Epithelial cell of esophagus (primary cell): Measurements from ENCODE around the gene DSC2.
A peak's percentile ranks its signal among the peaks of the same experiment; 100 is the strongest.

ENCODE experiments used
- DNase-seq: peaks from one replicate; pipeline ENCODE4 v3.0.0; 2010; ENCODE audit warnings: low read depth
- H3K4me3 ChIP-seq: 2 replicates; pipeline ENCODE4 v1.5.1; 2011; ENCODE audit warnings: mild to moderate bottlenecking, low read length, control low read depth
- CTCF ChIP-seq: IDR thresholded peaks from 2 replicates; pipeline ENCODE4 v1.5.1; 2011; ENCODE audit warnings: low read depth, mild to moderate bottlenecking, low read length, control low read depth, inconsistent platforms; ENCODE audit not compliant: insufficient read depth; ENCODE audit errors: missing control alignments

DSC2 gene

GRCh38 chr18:31058897-31059296, 43.3 kb downstream of the DSC2 start:
- H3K4me3 ChIP-seq = no peak overlapping the region
- no peak for TF ChIP-seq CTCF
- DNase-seq = no peak

DNA sequence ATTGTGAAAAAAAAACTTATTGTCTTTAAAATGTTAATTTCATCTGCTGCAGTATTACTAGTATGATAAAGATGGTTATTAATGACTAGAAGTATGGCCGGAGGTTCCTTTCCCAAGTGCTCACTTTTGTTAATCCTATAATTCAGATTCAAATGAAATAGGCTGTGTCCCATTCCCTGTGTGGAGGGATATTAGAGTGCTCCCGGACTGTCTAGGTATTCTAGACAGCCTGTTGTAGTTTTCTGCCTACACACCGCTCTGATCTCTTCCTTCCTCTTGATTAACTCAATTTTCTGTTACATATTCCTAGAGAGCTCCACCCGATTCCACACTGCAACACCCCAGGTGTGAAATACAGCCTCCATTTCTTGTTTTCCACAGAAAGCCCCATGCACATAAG, 44.3 kb downstream of the DSC2 start:
- H3K4me3 ChIP-seq = no peak overlapping the region
- no peak for DNase-seq
- no peak for TF ChIP-seq CTCF

GRCh38 chr18:31057051-31057450, 45.2 kb downstream of the DSC2 start:
- DNase-seq = no peak
- TF ChIP-seq CTCF = no peak
- H3K4me3 ChIP-seq = no peak overlapping the region

DNA sequence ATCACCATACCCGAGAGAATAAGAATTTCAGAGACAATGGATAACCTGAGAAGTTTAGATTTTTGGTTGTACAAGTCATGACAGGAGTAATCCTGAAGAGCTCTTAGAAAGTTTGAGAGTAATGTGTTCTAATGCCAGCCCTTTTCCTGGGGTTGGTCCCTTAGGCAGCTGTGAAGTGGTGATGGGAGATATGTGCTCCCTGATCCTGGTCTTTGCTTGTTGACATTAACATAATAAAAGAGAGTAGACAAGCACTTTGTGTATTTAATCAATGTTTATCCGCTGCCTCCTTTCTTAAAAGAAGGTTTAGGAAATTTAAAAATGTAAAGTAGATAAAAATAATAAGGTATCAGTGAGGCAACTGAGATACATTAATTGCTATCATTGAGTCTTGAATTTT, 45.9 kb downstream of the DSC2 start:
- TF ChIP-seq CTCF = no peak
- no peak overlapping the region for H3K4me3 ChIP-seq
- no peak for DNase-seq

DNA sequence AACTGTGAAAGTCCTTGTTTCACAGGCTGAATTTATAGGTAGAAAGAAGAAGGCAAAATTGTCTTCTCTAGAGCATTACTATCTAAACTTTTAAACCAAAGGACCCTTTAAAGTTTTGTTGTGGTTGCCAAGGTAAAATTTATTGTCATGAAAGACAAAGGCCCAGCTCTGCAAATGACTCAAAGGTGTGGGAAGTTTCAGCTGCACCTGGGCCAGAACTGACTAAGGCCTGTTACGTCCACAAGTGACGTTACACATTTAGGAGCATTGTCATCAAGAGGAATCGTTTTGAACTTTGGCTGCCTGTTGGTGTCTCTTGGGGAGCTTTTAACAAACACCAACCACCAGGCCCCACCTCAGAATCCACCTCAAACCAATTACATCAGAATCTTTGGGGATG, 51.6 kb downstream of the DSC2 start:
- no peak overlapping the region for H3K4me3 ChIP-seq
- no peak for TF ChIP-seq CTCF
- peak; percentile 68 for DNase-seq

- TF ChIP-seq CTCF = no peak
- no peak overlapping the region for H3K4me3 ChIP-seq
- peak; percentile 50 for DNase-seq
Observed at GRCh38 chr18:31049189-31049588, 53.0 kb downstream of the DSC2 start.

DNA sequence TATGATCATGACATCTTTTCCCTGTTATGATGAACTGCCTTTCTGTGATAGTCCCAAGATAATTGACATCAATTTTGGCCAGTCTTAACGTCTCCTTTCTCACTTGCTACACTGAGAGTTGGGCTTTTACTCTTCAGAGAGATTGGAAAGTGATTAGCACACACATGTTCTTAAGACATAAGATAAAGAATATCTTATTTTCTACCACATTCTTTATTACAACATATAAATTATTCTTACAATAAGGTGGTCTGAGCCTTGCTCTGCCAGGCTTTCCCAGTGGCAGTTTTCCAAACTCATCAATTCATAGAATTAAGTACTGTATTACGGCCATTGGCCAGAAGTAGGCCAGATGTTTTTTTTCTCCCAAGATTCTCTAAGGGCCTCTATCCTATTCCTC, 54.0 kb downstream of the DSC2 start:
- TF ChIP-seq CTCF = no peak
- DNase-seq = no peak
- no peak overlapping the region for H3K4me3 ChIP-seq
